ENCODE measurements around the gene ARHGAP4. TPM values are rescaled to one million over a fixed set of nuclear protein-coding genes. Genes with fewer than 3 reads are reported as not detected.

Gene ARHGAP4
- polyA plus RNA-seq, 3 donors, result 51.5 to 508 (median 64.4) TPM

GRCh38 chrX:153869473-153870287 is 56.4 kb downstream of the ARHGAP4 start:
- TF ChIP-seq CTCF (IDR thresholded peaks at IDR 0.05), result no peak
- Histone ChIP-seq H3K9ac (ENCODE audit: insufficient read depth, low read length, poor library complexity, severe bottlenecking) (no peak overlapping the region), H3K4me1 (ENCODE audit: control insufficient read depth in 1 of 2, insufficient read depth in 2 of 2, low read length in 2 of 2) (no peaks in the 10 kb centered on the region), H4K20me1 (ENCODE audit: insufficient read depth, low read length) (no peaks in the 10 kb centered on the region), H3K27me3 (ENCODE audit: control insufficient read depth in 2 of 2, insufficient read depth in 2 of 2, low read length in 2 of 2) (no peaks in the 10 kb centered on the region), H3K4me3 (replicated peaks in 1 of 3; ENCODE audit: low read depth in 2 of 3, low read length in 3 of 3) (no peak overlapping the region), H3K27ac (ENCODE audit: low read depth in 1 of 2, low read length in 2 of 2) (no peak overlapping the region), H2AFZ (ENCODE audit: insufficient read depth, low read depth, low read length, poor library complexity, severe bottlenecking) (no peak overlapping the region), H3K79me2 (ENCODE audit: insufficient read depth, low read length) (no peaks in the 10 kb centered on the region), H3K36me3 (replicated peaks in 1 of 2; ENCODE audit: control insufficient read depth in 1 of 2, insufficient read depth in 2 of 2, low read length in 2 of 2) (no peaks in the 10 kb centered on the region), H3K4me2 (replicated peaks; ENCODE audit: extremely low read depth, low read length, poor library complexity, severe bottlenecking) (no peak overlapping the region), H3K9me3 (replicated peaks in 1 of 2; ENCODE audit: control insufficient read depth in 1 of 2, insufficient read depth in 1 of 2, low read length in 2 of 2) (no peaks in the 10 kb centered on the region)
- Mint-ChIP-seq H3K4me3 (no peak overlapping the region), H3K27me3 (ENCODE audit: low read depth in 3 of 3) (peaks cover 6 to 48% (median 26%) of the 10 kb centered on the region in 3 donors), H3K27ac (no peak overlapping the region), H3K9me3 (peaks cover 0 to 10% (median 0%) of the 10 kb centered on the region in 7 donors), H3K4me1 (no peaks in the 10 kb centered on the region), H3K36me3 (no peaks in the 10 kb centered on the region)
- no peak for DNase-seq
- intact Hi-C loops (cut with micrococcal nuclease), result no loop called here
- 92% methylated on average over 5 of the region's 31 CpGs for WGBS (ENCODE audit: insufficient coverage)

- intact Hi-C loops (cut with micrococcal nuclease), result no loop called here
- no peaks in the 10 kb centered on the region for H3K27me3 ChIP-seq (ENCODE audit: control insufficient read depth in 2 of 2, insufficient read depth in 2 of 2, low read length in 2 of 2)
Measured at GRCh38 chrX:153868576-153869472, 57.2 kb downstream of the ARHGAP4 start.

More at GRCh38 chrX:153868576-153869472, 57.2 kb downstream of the ARHGAP4 start:
- H3K27ac Mint-ChIP-seq, result no peak overlapping the region
- no peaks in the 10 kb centered on the region for H3K4me1 Mint-ChIP-seq
- no peak for TF ChIP-seq CTCF (IDR thresholded peaks at IDR 0.05)
- H3K79me2 ChIP-seq (ENCODE audit: insufficient read depth, low read length), result no peaks in the 10 kb centered on the region
- no peaks in the 10 kb centered on the region for H3K36me3 Mint-ChIP-seq
- no peak overlapping the region for H3K4me3 Mint-ChIP-seq
- H3K27me3 Mint-ChIP-seq (ENCODE audit: low read depth in 3 of 3), result peaks cover 4 to 41% (median 22%) of the 10 kb centered on the region in 3 donors
- DNase-seq, result no peak
- no peak overlapping the region for H3K4me2 ChIP-seq (replicated peaks; ENCODE audit: extremely low read depth, low read length, poor library complexity, severe bottlenecking)
- no peaks in the 10 kb centered on the region for H4K20me1 ChIP-seq (ENCODE audit: insufficient read depth, low read length)
- H3K27ac ChIP-seq (ENCODE audit: low read depth in 1 of 2, low read length in 2 of 2), result no peak overlapping the region
- H3K4me3 ChIP-seq (replicated peaks in 1 of 3; ENCODE audit: low read depth in 2 of 3, low read length in 3 of 3), result no peak overlapping the region
- WGBS (ENCODE audit: insufficient coverage), result 90% methylated on average over 12 of the region's 26 CpGs
- peaks cover 0 to 7% (median 0%) of the 10 kb centered on the region in 7 donors for H3K9me3 Mint-ChIP-seq
- no peaks in the 10 kb centered on the region for H3K9me3 ChIP-seq (replicated peaks in 1 of 2; ENCODE audit: control insufficient read depth in 1 of 2, insufficient read depth in 1 of 2, low read length in 2 of 2)
- H3K36me3 ChIP-seq (replicated peaks in 1 of 2; ENCODE audit: control insufficient read depth in 1 of 2, insufficient read depth in 2 of 2, low read length in 2 of 2), result no peaks in the 10 kb centered on the region
- H3K9ac ChIP-seq (ENCODE audit: insufficient read depth, low read length, poor library complexity, severe bottlenecking), result no peak overlapping the region
- no peaks in the 10 kb centered on the region for H3K4me1 ChIP-seq (ENCODE audit: control insufficient read depth in 1 of 2, insufficient read depth in 2 of 2, low read length in 2 of 2)
- no peak overlapping the region for H2AFZ ChIP-seq (ENCODE audit: insufficient read depth, low read depth, low read length, poor library complexity, severe bottlenecking)
